H1 (cell line): ENCODE data around the gene CD244. TPM values are rescaled to one million over a fixed set of nuclear protein-coding genes. Genes with fewer than 3 reads are reported as not detected.

ENCODE experiments used
- CTCF ChIA-PET: fragments of 300-600 bp; sonication (Branson Sonifier 250); formaldehyde crosslinking; loops from one replicate; lab custom pipeline; 2021; ENCODE audit not compliant: partially characterized antibody; lab: Charles Lee
- POLR2A ChIA-PET: fragments of 300-600 bp; sonication (Branson Sonifier 250); formaldehyde crosslinking; loops from one replicate; lab custom pipeline; 2021; ENCODE audit warnings: inconsistent platforms; ENCODE audit not compliant: partially characterized antibody; lab: Charles Lee
- DNase-seq, 2 experiments: peaks; one replicate each; pipeline versions ENCODE4 v3.0.0 to v3.0.0-alpha.2; 2010 to 2022; ENCODE audit warnings: low spot score in 2 of 2, low read depth in 1 of 2, mixed read lengths in 1 of 2
- FAIRE-seq: peaks from 2 replicates; lab custom pipeline; 2011; peaks lifted over from hg19 to GRCh38; lab: Jason Lieb, UNC
- H2AFZ ChIP-seq: 2 replicates; pipeline ENCODE4 v1.8.1; 2012; ENCODE audit warnings: low read length, inconsistent platforms
- H2AK5ac ChIP-seq: 2 replicates; pipeline ENCODE4 v1.6.1; 2013; ENCODE audit warnings: low read depth, low read length
- H2BK120ac ChIP-seq: replicated peaks from 2 replicates; pipeline ENCODE3; 2013; ENCODE audit warnings: low read depth, low read length, inconsistent platforms
- H2BK12ac ChIP-seq: 2 replicates; pipeline ENCODE4 v1.6.1; 2013; ENCODE audit warnings: low read depth, low read length
- H2BK15ac ChIP-seq: 2 replicates; pipeline ENCODE4 v1.6.1; 2013; ENCODE audit warnings: low read length
- H2BK20ac ChIP-seq: 2 replicates; pipeline ENCODE4 v1.6.1; 2013; ENCODE audit warnings: low read length
- H2BK5ac ChIP-seq: 2 replicates; pipeline ENCODE4 v1.6.1; 2013; ENCODE audit warnings: low read depth, low read length
- H3K14ac ChIP-seq: 2 replicates; pipeline ENCODE4 v1.6.1; 2013; ENCODE audit warnings: inconsistent platforms; ENCODE audit not compliant: insufficient read length
- H3K18ac ChIP-seq: 2 replicates; pipeline ENCODE4 v1.6.1; 2013; ENCODE audit warnings: low read length; ENCODE audit errors: extremely low read depth
- H3K23ac ChIP-seq: 2 replicates; pipeline ENCODE4 v1.6.1; 2013; ENCODE audit warnings: inconsistent platforms; ENCODE audit not compliant: insufficient read length
- H3K23me2 ChIP-seq: 2 replicates; pipeline ENCODE4 v1.6.1; 2013; ENCODE audit warnings: low read depth, low read length
- H3K27ac ChIP-seq: 2 replicates; pipeline ENCODE4 v1.6.1; 2011; ENCODE audit warnings: low read depth, low read length, inconsistent platforms
- H3K27me3 ChIP-seq, 4 experiments: replicated peaks in 1 of 4; 1 replicate in 1 of 4; 2 replicates in 3 of 4; pipeline versions ENCODE4 v1.6.1 to v1.8.1; 2011 to 2013; ENCODE audit warnings: low read length in 3 of 4, mild to moderate bottlenecking in 3 of 4, inconsistent platforms in 2 of 4, mixed read lengths in 2 of 4, moderate library complexity in 1 of 4; ENCODE audit not compliant: control insufficient read depth in 3 of 4, insufficient read depth in 3 of 4; ENCODE audit errors: extremely low read depth in 1 of 4
- H3K36me3 ChIP-seq, 4 experiments: 2 replicates each; pipeline versions ENCODE4 v1.6.1 to v1.8.1; 2011 to 2013; ENCODE audit warnings: mild to moderate bottlenecking in 4 of 4, low read length in 3 of 4, moderate library complexity in 2 of 4, control low read depth in 1 of 4, inconsistent platforms in 1 of 4; ENCODE audit not compliant: insufficient read depth in 4 of 4, control insufficient read depth in 2 of 4
- H3K4ac ChIP-seq: replicated peaks from 2 replicates; pipeline ENCODE3; 2013; ENCODE audit warnings: low read length, low read depth, mixed read lengths, inconsistent platforms; ENCODE audit not compliant: insufficient read length
- H3K4me1 ChIP-seq, 4 experiments: replicated peaks in 1 of 4; 1 replicate in 1 of 4; 2 replicates in 3 of 4; pipeline versions ENCODE4 v1.6.1 to v1.8.1; 2011 to 2013; ENCODE audit warnings: low read length in 3 of 4, inconsistent platforms in 2 of 4, mixed read lengths in 1 of 4; ENCODE audit not compliant: insufficient read depth in 4 of 4, control insufficient read depth in 3 of 4
- H3K4me2 ChIP-seq, 2 experiments: 2 replicates each; pipeline versions ENCODE4 v1.6.1 to v1.8.1; 2011 to 2013; ENCODE audit warnings: low read depth in 2 of 2, low read length in 2 of 2, control low read depth in 1 of 2, inconsistent platforms in 1 of 2, mild to moderate bottlenecking in 1 of 2; ENCODE audit not compliant: insufficient read depth in 1 of 2
- H3K4me3 ChIP-seq, 4 experiments: fragments of 200-600, 300-600 bp in 1 of 4; sonication (generic), shearing (Covaris generic), sonication (Bioruptor Twin) in 1 of 4; 2 replicates each; pipeline versions ENCODE4 v1.5.1 to v1.8.1; 2011 to 2016; ENCODE audit warnings: low read length in 4 of 4, low read depth in 3 of 4, control low read depth in 2 of 4, inconsistent platforms in 2 of 4, mild to moderate bottlenecking in 2 of 4, mixed read lengths in 1 of 4, moderate library complexity in 1 of 4; ENCODE audit not compliant: insufficient read depth in 2 of 4; ENCODE audit errors: extremely low read depth in 1 of 4
- H3K56ac ChIP-seq: replicated peaks from 2 replicates; pipeline ENCODE3; 2013; ENCODE audit warnings: low read depth, mild to moderate bottlenecking, mixed read lengths, low read length, inconsistent platforms; ENCODE audit not compliant: insufficient read length
- H3K79me1 ChIP-seq: 2 replicates; pipeline ENCODE4 v1.6.1; 2013; ENCODE audit warnings: low read depth, low read length, control low read depth
- H3K79me2 ChIP-seq, 2 experiments: 2 replicates each; pipeline versions ENCODE4 v1.6.1 to v1.8.1; 2012 to 2013; ENCODE audit warnings: low read length in 2 of 2, mild to moderate bottlenecking in 2 of 2, inconsistent platforms in 1 of 2; ENCODE audit not compliant: insufficient read depth in 2 of 2, control insufficient read depth in 1 of 2
- H3K9ac ChIP-seq, 4 experiments: replicated peaks in 1 of 4; 1 replicate in 1 of 4; 2 replicates in 3 of 4; pipeline versions ENCODE4 v1.6.1 to v1.8.1; 2011 to 2013; ENCODE audit warnings: low read depth in 3 of 4, low read length in 3 of 4, control low read depth in 2 of 4, mild to moderate bottlenecking in 2 of 4, moderate library complexity in 2 of 4, inconsistent platforms in 1 of 4; ENCODE audit errors: extremely low read depth in 1 of 4
- H3K9me3 ChIP-seq, 2 experiments: 2 replicates each; pipeline versions ENCODE4 v1.6.1 to v1.8.1; 2012 to 2013; ENCODE audit warnings: mild to moderate bottlenecking in 2 of 2, moderate library complexity in 2 of 2, control low read depth in 1 of 2, inconsistent platforms in 1 of 2, low read depth in 1 of 2, low read length in 1 of 2, mixed read lengths in 1 of 2; ENCODE audit not compliant: insufficient read depth in 2 of 2
- H4K20me1 ChIP-seq, 2 experiments: replicated peaks in 1 of 2; 2 replicates each; pipeline versions ENCODE3 to v1.8.1; 2011 to 2013; ENCODE audit warnings: inconsistent platforms in 2 of 2, low read length in 2 of 2, mild to moderate bottlenecking in 1 of 2; ENCODE audit not compliant: insufficient read depth in 2 of 2, control insufficient read depth in 1 of 2
- H4K5ac ChIP-seq: 2 replicates; pipeline ENCODE4 v1.6.1; 2013; ENCODE audit warnings: low read length, low read depth, mixed read lengths, inconsistent platforms; ENCODE audit not compliant: insufficient read length
- H4K8ac ChIP-seq: 2 replicates; pipeline ENCODE4 v1.8.0; 2013; ENCODE audit warnings: mild to moderate bottlenecking, moderate library complexity, low read length, inconsistent platforms; ENCODE audit not compliant: insufficient read depth; ENCODE audit errors: extremely low read depth
- H4K91ac ChIP-seq: replicated peaks from 2 replicates; pipeline ENCODE3; 2013; ENCODE audit warnings: low read length, mixed read lengths, inconsistent platforms; ENCODE audit not compliant: insufficient read length
- ASH2L ChIP-seq: fragments of 200-600, 300-600 bp; sonication (generic); IDR thresholded peaks from one replicate; pipeline ENCODE4 v1.7.1; 2017; ENCODE audit warnings: low read length
- BACH1 ChIP-seq: IDR thresholded peaks from 2 replicates; pipeline ENCODE4 v1.6.1; 2012; ENCODE audit warnings: low read length, improper control_type of control experiment
- BRCA1 ChIP-seq: IDR thresholded peaks from 2 replicates; pipeline ENCODE4 v1.6.1; 2012; ENCODE audit warnings: low read depth, low read length, improper control_type of control experiment
- CREB1 ChIP-seq: IDR thresholded peaks from 2 replicates; pipeline ENCODE4 v1.6.1; 2012; ENCODE audit warnings: inconsistent platforms
- EZH2 ChIP-seq: fragments of 200-600 bp; sonication (generic); IDR thresholded peaks from 2 replicates; pipeline ENCODE4 v1.7.1; 2012; ENCODE audit warnings: low read depth, mild to moderate bottlenecking, moderate library complexity, low read length, inconsistent platforms; ENCODE audit not compliant: severe bottlenecking
- MAFK ChIP-seq: IDR thresholded peaks from 2 replicates; pipeline ENCODE4 v1.6.1; 2012; ENCODE audit warnings: low read depth, mild to moderate bottlenecking, improper control_type of control experiment, low read length
- NANOG ChIP-seq: IDR thresholded peaks from 2 replicates; pipeline ENCODE4 v1.6.1; 2011; ENCODE audit warnings: low read length, low read depth, mild to moderate bottlenecking, inconsistent platforms; ENCODE audit not compliant: insufficient read depth, poor library complexity, severe bottlenecking
- POU5F1 ChIP-seq: IDR thresholded peaks from 2 replicates; pipeline ENCODE4 v1.6.1; 2011; ENCODE audit warnings: low read depth, mild to moderate bottlenecking, low read length, moderate library complexity
- RAD21 ChIP-seq, 2 experiments: IDR thresholded peaks in 1 of 2; conservative IDR thresholded peaks in 1 of 2; 2 replicates each; pipeline ENCODE4 v1.6.1; 2011; ENCODE audit warnings: low read depth in 2 of 2, low read length in 2 of 2, improper control_type of control experiment in 1 of 2, inconsistent platforms in 1 of 2, mild to moderate bottlenecking in 1 of 2, moderate library complexity in 1 of 2
- RFX5 ChIP-seq: IDR thresholded peaks from 2 replicates; pipeline ENCODE4 v1.6.1; 2011; ENCODE audit warnings: low read depth, low read length, improper control_type of control experiment, borderline replicate concordance
- SP1 ChIP-seq: IDR thresholded peaks from 2 replicates; pipeline ENCODE4 v1.6.1; 2011; ENCODE audit warnings: low read depth, low read length
- SP2 ChIP-seq: IDR thresholded peaks from 2 replicates; pipeline ENCODE4 v1.6.1; 2012; ENCODE audit warnings: mild to moderate bottlenecking, low read length, inconsistent platforms
- SP4 ChIP-seq: IDR thresholded peaks from 2 replicates; pipeline ENCODE4 v1.6.1; 2012; ENCODE audit warnings: low read length, inconsistent platforms
- SUZ12 ChIP-seq: fragments of 200-600 bp; sonication (generic); IDR thresholded peaks from 2 replicates; pipeline ENCODE4 v1.6.1; 2012; ENCODE audit warnings: mild to moderate bottlenecking, inconsistent platforms, low read length, moderate library complexity, mixed read lengths
- TBP ChIP-seq: IDR thresholded peaks from 2 replicates; pipeline ENCODE4 v1.6.1; 2011; ENCODE audit warnings: low read depth, low read length, improper control_type of control experiment
- ZNF274 ChIP-seq: IDR thresholded peaks from 2 replicates; pipeline ENCODE4 v1.7.0; 2012; ENCODE audit warnings: low read length, borderline replicate concordance; ENCODE audit errors: extremely low read depth
- WGBS, 2 experiments: shearing (Covaris generic) in 1 of 2; methylation state at CpG; one replicate each; pipeline versions ENCODE4 v1.1.6 to v1.1.7; 2013 to 2015; ENCODE audit warnings: low lambda C conversion rate in 2 of 2, mixed read lengths in 2 of 2, inconsistent platforms in 1 of 2, low coverage in 1 of 2, missing lambda C conversion rate in 1 of 2; ENCODE audit not compliant: insufficient replicate concordance in 2 of 2, insufficient coverage in 1 of 2, insufficient read length in 1 of 2; ENCODE audit errors: extremely low coverage in 1 of 2, missing lambda C conversion rate in 1 of 2; 5-methylcytosine and 5-hydroxymethylcytosine counted together
- polyA plus RNA-seq, 7 experiments: library from polyadenylated mRNA; depleted of rRNA in 3 of 7; stranded (reverse) in 5 of 7; unstranded in 2 of 7; fragments of >200 nt in 5 of 7; fragments of 200-250 nt in 2 of 7; gene quantifications; 1 replicate in 5 of 7; 2 replicates in 1 of 7; 4 replicates in 1 of 7; pipeline versions ENCODE4 v1.2.1 to v1.2.3, GENCODE V29; 2011 to 2013; ENCODE audit warnings: missing spikeins in 2 of 7, mixed read lengths in 2 of 7
- total RNA-seq: library from RNA; stranded (reverse); fragmentation: NEBNext Ultra II Directional; extraction: Animal tissue kit (Norgen Biotek cat#: 25700); gene quantifications from 2 replicates; pipeline ENCODE4 v1.2.1, GENCODE V29; 2021

The CD244 gene
- total and polyA plus RNA-seq, 2 of the 8 experiments (the other 6 are each of a cell fraction or from before 2014, with no cell fraction given): not detected

- ChIA-PET CTCF (interaction anchor here (1.0 to 10.7 kb wide), 9 partner anchors 11 to 159 kb away, joined by 3 to 80 read pairs (median 9); no protein-coding TSS in a partner anchor), POLR2A (no interaction called here)
- H3K4me1 ChIP-seq: no peaks in the 10 kb centered on the region
- H4K5ac ChIP-seq: no peak overlapping the region
- no peak overlapping the region for H2AK5ac ChIP-seq
- H2BK12ac ChIP-seq: no peak overlapping the region
- no peaks in the 10 kb centered on the region for H3K27me3 ChIP-seq
- H3K23me2 ChIP-seq: no peaks in the 10 kb centered on the region
- 63% methylated on average over 3 of the region's 3 CpGs; no CpG with 5 or more reads in 1 of the 2 experiments for WGBS, 2 experiments
- no peak overlapping the region for H3K9ac ChIP-seq
- no peak for DNase-seq
- no peak overlapping the region for H3K23ac ChIP-seq
- H3K79me2 ChIP-seq: no peaks in the 10 kb centered on the region
- H3K4me2 ChIP-seq: no peak overlapping the region
- no peak overlapping the region for H2AFZ ChIP-seq
- H4K20me1 ChIP-seq: no peaks in the 10 kb centered on the region
- no peak for FAIRE-seq
- no peak overlapping the region for H2BK20ac ChIP-seq
- H3K36me3 ChIP-seq: no peaks in the 10 kb centered on the region
- no peaks in the 10 kb centered on the region for H3K9me3 ChIP-seq
- no peaks in the 10 kb centered on the region for H3K79me1 ChIP-seq
- no peak overlapping the region for H2BK120ac ChIP-seq
- H3K14ac ChIP-seq: no peak overlapping the region
- no peak overlapping the region for H3K27ac ChIP-seq
- H2BK15ac ChIP-seq: no peak overlapping the region
- no peak overlapping the region for H3K4me3 ChIP-seq
- no peak overlapping the region for H2BK5ac ChIP-seq
- no peak overlapping the region for H3K56ac ChIP-seq
- no peak overlapping the region for H4K8ac ChIP-seq
- no peak overlapping the region for H3K18ac ChIP-seq
- H4K91ac ChIP-seq: no peak overlapping the region
- H3K4ac ChIP-seq: no peak overlapping the region
- no peak for TF ChIP-seq CREB1
- no peak for TF ChIP-seq SUZ12
- TF ChIP-seq BACH1: no peak
- no peak for TF ChIP-seq TBP
- TF ChIP-seq RFX5: no peak
- no peak for TF ChIP-seq BRCA1
- no peak for TF ChIP-seq ASH2L
- no peak for TF ChIP-seq NANOG
- no peak for TF ChIP-seq MAFK
- TF ChIP-seq EZH2: no peak
- no peak for TF ChIP-seq SP2
- no peak for TF ChIP-seq RAD21 (IDR thresholded peaks at IDR 0.05 in 1 of 2, conservative IDR thresholded peaks at IDR 0.05 in 1 of 2; ENCODE audit: low read depth in 2 of 2, low read length in 2 of 2)
- no peak for TF ChIP-seq SP1
- TF ChIP-seq ZNF274: no peak
- no peak for TF ChIP-seq SP4
- TF ChIP-seq POU5F1: no peak
These were observed 68.3 kb downstream of the CD244 start for GRCh38 chr1:160794376-160794775.
